Fibroblast of lung (primary cell): ENCODE results near the gene APBB1IP. TPM values are rescaled to one million over a fixed set of nuclear protein-coding genes. Genes with fewer than 3 reads are reported as not detected.

Source experiments
- DNase-seq, 2 donors: peaks; one replicate each; pipeline versions ENCODE4 v3.0.0 to v3.0.0-alpha.2; 2010; ENCODE audit warnings: low read depth in 2 of 2
- H2AFZ ChIP-seq: 2 replicates; pipeline ENCODE4 v1.5.1; 2012; ENCODE audit warnings: low read length, control low read depth, inconsistent platforms
- H3K27ac ChIP-seq: 2 replicates; pipeline ENCODE4 v1.5.1; 2011; ENCODE audit warnings: low read length, control low read depth; ENCODE audit not compliant: insufficient read depth
- H3K27me3 ChIP-seq: 2 replicates; pipeline ENCODE4 v1.5.1; 2011; ENCODE audit warnings: mild to moderate bottlenecking, low read length; ENCODE audit not compliant: control insufficient read depth, insufficient read depth
- H3K36me3 ChIP-seq: 2 replicates; pipeline ENCODE4 v1.5.1; 2011; ENCODE audit warnings: low read length; ENCODE audit not compliant: control insufficient read depth, insufficient read depth
- H3K4me1 ChIP-seq: 2 replicates; pipeline ENCODE4 v1.5.1; 2011; ENCODE audit warnings: low read length; ENCODE audit not compliant: control insufficient read depth, insufficient read depth; ENCODE audit errors: extremely low read depth
- H3K4me2 ChIP-seq: 2 replicates; pipeline ENCODE4 v1.5.1; 2011; ENCODE audit warnings: low read length, control low read depth; ENCODE audit not compliant: insufficient read depth; ENCODE audit errors: extremely low read depth
- H3K4me3 ChIP-seq, 4 experiments: fragments of 200-600 bp in 1 of 4; sonication (generic) in 1 of 4; replicated peaks in 1 of 4; 2 replicates each; pipeline ENCODE4 v1.5.1; 2011 to 2016; ENCODE audit warnings: low read length in 4 of 4, low read depth in 3 of 4, mild to moderate bottlenecking in 3 of 4, control low read depth in 2 of 4, inconsistent platforms in 1 of 4, mixed read lengths in 1 of 4; ENCODE audit not compliant: insufficient read depth in 1 of 4; ENCODE audit errors: control extremely low read depth in 1 of 4
- H3K79me2 ChIP-seq: 2 replicates; pipeline ENCODE4 v1.5.1; 2012; ENCODE audit warnings: mild to moderate bottlenecking, low read length, inconsistent platforms; ENCODE audit not compliant: control insufficient read depth, insufficient read depth
- H3K9ac ChIP-seq: 2 replicates; pipeline ENCODE4 v1.5.1; 2011; ENCODE audit warnings: mild to moderate bottlenecking, low read length, control low read depth; ENCODE audit not compliant: insufficient read depth
- H3K9me3 ChIP-seq: 2 replicates; pipeline ENCODE4 v1.5.1; 2012; ENCODE audit warnings: low read depth, low read length; ENCODE audit not compliant: control insufficient read depth, insufficient read depth
- H4K20me1 ChIP-seq: 2 replicates; pipeline ENCODE4 v1.5.1; 2011; ENCODE audit warnings: low read length; ENCODE audit not compliant: control insufficient read depth, insufficient read depth; ENCODE audit errors: extremely low read depth
- CTCF ChIP-seq, 2 donors: IDR thresholded peaks in 1 of 2; conservative IDR thresholded peaks in 1 of 2; 1 replicate in 1 of 2; 2 replicates in 1 of 2; pipeline ENCODE4 v1.5.1; 2011 to 2012; ENCODE audit warnings: low read length in 2 of 2, control low read depth in 1 of 2, inconsistent platforms in 1 of 2, low read depth in 1 of 2, mild to moderate bottlenecking in 1 of 2
- EZH2 ChIP-seq: IDR thresholded peaks from 2 replicates; pipeline ENCODE4 v1.5.1; 2012; ENCODE audit warnings: low read length, control low read depth, mild to moderate bottlenecking; ENCODE audit errors: missing control alignments
- polyA plus RNA-seq, 2 donors: library from polyadenylated mRNA; depleted of rRNA in 1 of 2; stranded (reverse) in 1 of 2; unstranded in 1 of 2; fragments of >200 nt; gene quantifications; 2 replicates each; pipeline ENCODE4 v1.2.1, GENCODE V29; 2011 to 2012; ENCODE audit warnings: missing spikeins in 1 of 2
- total RNA-seq: library from RNA; depleted of rRNA; stranded (reverse); fragments of >200 nt; gene quantifications from 2 replicates; pipeline ENCODE4 v1.2.1, GENCODE V29; 2014

The APBB1IP gene
- total and polyA plus RNA-seq, 2 donors (not counting 1 experiment from before 2014, with no cell fraction given), result 1.5 TPM

- H3K36me3 ChIP-seq, result no peaks in the 10 kb centered on the region
- H3K27ac ChIP-seq, result no peak overlapping the region
- DNase-seq, result no peak
- no peaks in the 10 kb centered on the region for H3K27me3 ChIP-seq
- H4K20me1 ChIP-seq, result no peaks in the 10 kb centered on the region
- TF ChIP-seq EZH2, result no peak
- TF ChIP-seq CTCF (conservative IDR thresholded peaks at IDR 0.05 in 1 of 2, IDR thresholded peaks at IDR 0.05 in 1 of 2; ENCODE audit: low read depth in 1 of 2, low read length in 2 of 2), result no peak
- no peak overlapping the region for H3K9ac ChIP-seq
- no peaks in the 10 kb centered on the region for H3K9me3 ChIP-seq
- H3K4me3 ChIP-seq, result no peak overlapping the region
- H3K4me2 ChIP-seq, result no peak overlapping the region
- H3K4me1 ChIP-seq, result no peaks in the 10 kb centered on the region
- H3K79me2 ChIP-seq, result no peaks in the 10 kb centered on the region
- H2AFZ ChIP-seq, result no peak overlapping the region
Observed at GRCh38 chr10:26544932-26545331, 106.8 kb downstream of the APBB1IP start.

DNA sequence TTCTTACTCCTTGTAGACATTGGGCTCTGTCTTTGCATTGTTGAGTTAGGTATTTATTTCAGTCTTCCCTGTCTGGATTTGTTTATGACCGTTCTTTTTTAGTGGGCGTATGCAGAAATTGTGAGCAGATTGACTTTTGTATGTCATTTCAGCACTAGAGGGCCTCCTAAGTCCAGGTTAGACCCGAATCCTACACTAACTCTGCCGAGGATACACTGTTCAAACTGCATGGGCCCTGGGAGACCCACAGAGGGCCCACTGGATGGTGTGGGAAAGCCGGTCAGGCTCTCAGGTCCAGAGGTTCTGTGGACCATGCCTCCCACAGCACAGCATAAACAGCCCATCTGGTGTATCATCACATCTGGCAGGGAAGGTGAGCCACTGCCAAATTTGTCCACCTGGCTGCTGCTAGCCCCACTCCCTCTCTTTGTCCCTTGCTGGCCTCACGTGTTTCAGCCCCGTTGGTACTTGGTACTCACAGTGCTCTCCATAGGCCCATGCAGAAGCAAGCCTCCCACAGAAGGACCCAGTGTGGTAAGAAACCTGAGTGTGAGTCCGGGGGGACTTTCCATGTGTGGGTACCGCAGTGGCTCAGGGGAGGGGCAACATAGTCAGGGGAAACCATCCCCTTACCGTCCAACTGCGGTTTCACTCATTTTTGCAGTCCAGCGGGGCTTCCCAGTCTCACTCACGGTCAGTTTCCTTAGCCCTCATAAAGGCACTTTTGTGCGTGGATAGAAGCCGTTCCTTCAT is 112.8 kb downstream of the APBB1IP start:
- Histone ChIP-seq H3K79me2 (no peaks in the 10 kb centered on the region), H3K27me3 (no peaks in the 10 kb centered on the region), H3K4me3 (no peak overlapping the region), H3K4me2 (no peak overlapping the region), H3K4me1 (no peaks in the 10 kb centered on the region), H3K27ac (no peak overlapping the region), H3K9me3 (no peaks in the 10 kb centered on the region), H4K20me1 (no peaks in the 10 kb centered on the region), H3K36me3 (no peaks in the 10 kb centered on the region), H2AFZ (no peak overlapping the region), H3K9ac (no peak overlapping the region)
- no peak for DNase-seq
- no peak for TF ChIP-seq CTCF (conservative IDR thresholded peaks at IDR 0.05 in 1 of 2, IDR thresholded peaks at IDR 0.05 in 1 of 2; ENCODE audit: low read depth in 1 of 2, low read length in 2 of 2)
- no peak for TF ChIP-seq EZH2

GRCh38 chr10:26554246-26554645 is 116.1 kb downstream of the APBB1IP start:
- Histone ChIP-seq H4K20me1 (no peaks in the 10 kb centered on the region), H3K9me3 (no peaks in the 10 kb centered on the region), H3K27ac (no peak overlapping the region), H3K36me3 (no peaks in the 10 kb centered on the region), H3K4me2 (no peak overlapping the region), H3K4me1 (no peaks in the 10 kb centered on the region), H3K4me3 (no peak overlapping the region), H3K79me2 (no peaks in the 10 kb centered on the region), H3K9ac (no peak overlapping the region), H3K27me3 (no peaks in the 10 kb centered on the region), H2AFZ (no peak overlapping the region)
- no peak for DNase-seq
- no peak for TF ChIP-seq CTCF (conservative IDR thresholded peaks at IDR 0.05 in 1 of 2, IDR thresholded peaks at IDR 0.05 in 1 of 2; ENCODE audit: low read depth in 1 of 2, low read length in 2 of 2)
- no peak for TF ChIP-seq EZH2
